ENCODE measurements around the gene DXO. TPM values are rescaled to one million over a fixed set of nuclear protein-coding genes. Genes with fewer than 3 reads are reported as not detected.
"Not testable (repeated sequence)": the region's sequence is repeated elsewhere in the genome, so short reads cannot be mapped to it uniquely, and the experiment has no call there.

Gene DXO
- total and polyA plus RNA-seq, 2 donors (not counting 1 experiment from before 2014, with no cell fraction given) = 36.1 to 150 TPM

DNA sequence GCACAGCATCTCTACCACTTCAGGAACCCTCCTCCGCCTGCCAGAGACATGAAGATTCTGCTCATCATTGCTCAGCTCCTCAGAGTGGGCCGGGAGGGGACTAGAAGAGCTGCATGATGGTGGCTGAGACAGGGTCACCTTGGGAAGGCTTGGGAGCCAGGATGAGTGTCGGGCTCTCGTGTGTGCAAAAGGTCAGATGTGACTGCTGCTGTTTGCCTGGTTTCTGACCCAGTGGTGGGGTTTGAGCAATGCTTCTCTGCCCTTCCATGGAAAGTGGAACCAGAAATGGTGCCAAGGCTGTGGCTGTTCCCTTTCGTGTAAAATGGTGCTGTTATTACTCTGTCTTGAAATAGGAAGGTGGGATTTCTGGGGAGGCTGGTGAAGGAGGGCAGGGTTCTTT, 9.1 kb upstream of the DXO start:
- H3K4me2 ChIP-seq (replicated peaks; ENCODE audit: low read depth, low read length, poor library complexity, severe bottlenecking) = not testable (repeated sequence)

DNA sequence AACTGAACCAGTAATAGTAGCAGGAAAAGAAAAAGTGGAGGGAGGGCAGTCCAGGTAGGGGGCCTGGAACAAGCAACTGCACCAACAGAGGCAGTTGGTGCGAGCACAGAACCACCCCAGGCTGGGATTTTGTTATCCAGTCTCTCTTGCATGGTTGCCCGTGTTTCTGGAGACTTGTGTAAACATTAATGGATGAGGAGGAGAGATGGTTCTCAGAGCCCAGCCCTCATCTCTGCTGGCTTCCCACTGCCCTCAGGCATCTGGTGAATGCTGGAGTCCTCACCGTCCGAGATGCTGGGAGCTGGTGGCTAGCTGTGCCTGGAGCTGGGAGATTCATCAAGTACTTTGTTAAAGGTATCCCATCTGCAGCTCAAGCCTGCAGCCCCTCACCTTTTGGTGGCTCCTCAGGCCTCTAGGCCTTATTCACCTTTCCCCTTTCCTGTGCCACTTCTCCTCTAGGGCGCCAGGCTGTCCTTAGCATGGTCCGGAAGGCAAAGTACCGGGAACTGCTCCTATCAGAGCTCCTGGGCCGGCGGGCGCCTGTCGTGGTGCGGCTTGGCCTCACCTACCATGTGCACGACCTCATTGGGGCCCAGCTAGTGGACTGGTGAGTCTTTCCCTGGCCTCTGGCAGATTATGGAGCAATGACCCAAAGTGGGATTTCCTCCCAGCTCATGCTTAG, 8.4 kb upstream of the DXO start:
- H3K4me3 ChIP-seq (ENCODE audit: control extremely low read depth in 1 of 5, extremely low read depth in 1 of 5, insufficient read depth in 1 of 5, low read depth in 2 of 5, low read length in 4 of 5); H3K4me2 ChIP-seq (replicated peaks; ENCODE audit: low read depth, low read length, poor library complexity, severe bottlenecking); intact Hi-C loops (cut with micrococcal nuclease); H3K9ac ChIP-seq (ENCODE audit: low read length); DNase-seq; H3K9me3 ChIP-seq (ENCODE audit: control extremely low read depth in 1 of 3, control insufficient read depth in 2 of 3, insufficient read depth in 1 of 3, low read length in 2 of 3); H3K79me2 ChIP-seq (ENCODE audit: control insufficient read depth, insufficient read depth, low read length); H3K4me1 ChIP-seq (ENCODE audit: control insufficient read depth in 2 of 2, insufficient read depth in 2 of 2, low read length in 2 of 2); H3K9me3 Mint-ChIP-seq (ENCODE audit: insufficient read depth); H3K27ac Mint-ChIP-seq; POLR2A ChIA-PET; H2AFZ ChIP-seq (ENCODE audit: insufficient read depth, low read depth, low read length, poor library complexity, severe bottlenecking); ATAC-seq (ENCODE audit: low read depth); H3K27ac ChIP-seq (ENCODE audit: low read length in 2 of 2); H3K27me3 Mint-ChIP-seq; H4K20me1 ChIP-seq (ENCODE audit: control insufficient read depth, insufficient read depth, low read length, poor library complexity, severe bottlenecking); H3K27me3 ChIP-seq (replicated peaks in 1 of 4; ENCODE audit: control extremely low read depth in 1 of 4, control insufficient read depth in 3 of 4, insufficient read depth in 4 of 4, low read length in 3 of 4); H3K4me1 Mint-ChIP-seq; H3K4me3 Mint-ChIP-seq: not testable (repeated sequence)
- WGBS (ENCODE audit: insufficient coverage) = 96% methylated on average over 4 of the region's 13 CpGs
- H3K36me3 ChIP-seq (replicated peaks in 1 of 2; ENCODE audit: control extremely low read depth in 1 of 2, control insufficient read depth in 1 of 2, extremely low read depth in 1 of 2, insufficient read depth in 2 of 2, low read length in 1 of 2) = peaks cover 3 to 12% of the 10 kb centered on the region in 2 experiments
- CTCF ChIA-PET = interaction anchor here (0.8 kb wide), 1 partner anchor 15 kb away, joined by 3 read pairs; no protein-coding TSS in a partner anchor

More for the DNA sequence above, 9.1 kb upstream of the DXO start:
- H3K27ac ChIP-seq (ENCODE audit: low read length in 2 of 2); H3K9me3 ChIP-seq (ENCODE audit: control extremely low read depth in 1 of 3, control insufficient read depth in 2 of 3, insufficient read depth in 1 of 3, low read length in 2 of 3); H2AFZ ChIP-seq (ENCODE audit: insufficient read depth, low read depth, low read length, poor library complexity, severe bottlenecking); DNase-seq; CTCF ChIA-PET; H3K4me1 Mint-ChIP-seq; H3K4me3 ChIP-seq (ENCODE audit: control extremely low read depth in 1 of 5, extremely low read depth in 1 of 5, insufficient read depth in 1 of 5, low read depth in 2 of 5, low read length in 4 of 5); H3K27me3 Mint-ChIP-seq; H3K79me2 ChIP-seq (ENCODE audit: control insufficient read depth, insufficient read depth, low read length); H4K20me1 ChIP-seq (ENCODE audit: control insufficient read depth, insufficient read depth, low read length, poor library complexity, severe bottlenecking); intact Hi-C loops (cut with micrococcal nuclease); H3K4me1 ChIP-seq (ENCODE audit: control insufficient read depth in 2 of 2, insufficient read depth in 2 of 2, low read length in 2 of 2); H3K9me3 Mint-ChIP-seq (ENCODE audit: insufficient read depth); POLR2A ChIA-PET; H3K9ac ChIP-seq (ENCODE audit: low read length); H3K27me3 ChIP-seq (replicated peaks in 1 of 4; ENCODE audit: control extremely low read depth in 1 of 4, control insufficient read depth in 3 of 4, insufficient read depth in 4 of 4, low read length in 3 of 4); H3K27ac Mint-ChIP-seq; H3K4me3 Mint-ChIP-seq; ATAC-seq (ENCODE audit: low read depth): not testable (repeated sequence)
- peaks cover 3 to 12% of the 10 kb centered on the region in 2 experiments for H3K36me3 ChIP-seq (replicated peaks in 1 of 2; ENCODE audit: control extremely low read depth in 1 of 2, control insufficient read depth in 1 of 2, extremely low read depth in 1 of 2, insufficient read depth in 2 of 2, low read length in 1 of 2)
- no CpG with 5 or more reads among the region's 5 CpGs for WGBS (ENCODE audit: insufficient coverage)

Data from B cell (primary cell).